GM18499 (cell line): Measurements from ENCODE around the gene EXOSC7.
A peak's percentile ranks its signal among the peaks of the same experiment; 100 is the strongest.
"Not testable (repeated sequence)": the region's sequence is repeated elsewhere in the genome, so short reads cannot be mapped to it uniquely, and the experiment has no call there.

Source experiments
- ATAC-seq: cut with Tn5 transposase; IDR thresholded peaks from one replicate; pipeline ENCODE4 v1.9.1; 2021; ENCODE audit warnings: moderate number of reproducible peaks; ENCODE audit not compliant: insufficient read depth, unreplicated experiment

Gene EXOSC7

DNA sequence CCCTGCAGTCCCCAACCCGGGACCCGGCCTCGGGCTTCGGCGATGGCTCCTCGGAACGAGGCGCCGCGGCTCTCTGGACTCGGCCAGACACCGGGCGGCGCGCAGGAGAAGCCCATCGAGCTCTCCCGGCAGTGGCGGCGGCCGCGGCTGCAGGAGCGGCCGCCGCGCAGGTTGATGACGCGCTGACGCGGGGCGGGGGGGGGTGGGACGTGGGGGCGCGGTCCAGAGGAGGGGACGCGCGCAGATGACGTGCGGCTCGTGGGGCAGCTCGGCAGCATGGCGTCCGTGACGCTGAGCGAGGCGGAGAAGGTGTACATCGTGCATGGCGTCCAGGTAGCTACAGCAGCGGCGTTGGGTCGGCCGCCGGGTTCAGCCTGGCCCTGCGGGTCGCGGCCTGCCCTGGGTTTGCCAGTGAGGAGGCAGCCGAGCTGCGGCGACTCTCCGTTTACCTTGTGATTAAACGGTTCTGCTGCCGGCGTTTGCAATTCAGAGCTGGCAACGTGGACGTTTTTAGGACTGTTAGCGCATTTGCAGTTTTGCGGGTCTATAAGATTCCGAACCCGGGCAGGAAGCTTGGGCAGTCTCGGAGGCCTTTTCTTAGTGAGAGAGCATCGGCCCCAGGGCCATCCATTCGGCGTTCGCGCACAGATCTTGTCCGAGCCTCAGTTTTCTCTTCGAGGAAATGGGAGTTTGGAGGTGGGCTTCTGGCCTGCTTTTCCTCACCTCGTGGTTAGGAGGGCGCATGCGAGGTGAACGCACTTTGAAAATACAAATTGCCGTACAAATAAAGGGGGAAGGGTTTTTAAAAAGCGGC is at the start of gene EXOSC7, which contains the start of gene ZDHHC3:
TSS of gene EXOSC7 (plus strand) at position 243 of the 814 bp plus-strand sequence. CDS start at position 277, 34 bp downstream.
TSS of gene ZDHHC3 (minus strand) at position 173 of the 814 bp plus-strand sequence. CDS start 16,738 bp downstream, outside the sequence.
- no peak for ATAC-seq

GRCh38 chr3:44926921-44927320 is 49.1 kb upstream of the EXOSC7 start:
- no peak for ATAC-seq

DNA sequence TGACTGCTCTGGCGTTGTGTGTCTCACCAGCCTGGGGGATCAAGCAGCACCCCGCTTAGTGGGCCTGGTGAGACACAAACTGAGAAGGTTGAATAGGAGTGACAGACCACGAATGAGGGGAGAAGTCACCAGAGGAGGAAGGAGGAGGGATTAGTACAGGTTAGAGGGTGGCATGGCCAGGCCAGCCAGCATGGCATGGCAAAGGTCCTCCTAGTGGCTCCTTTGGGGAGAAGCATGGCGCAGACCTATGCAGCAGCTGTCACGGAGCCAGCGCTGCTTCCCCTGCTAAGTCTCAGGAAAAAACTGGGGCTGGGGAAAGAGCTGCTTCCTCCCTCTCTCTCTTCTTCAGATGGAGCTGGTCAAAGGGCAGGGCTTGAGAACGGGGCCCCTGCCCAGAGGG is 48.7 kb upstream of the EXOSC7 start:
- ATAC-seq = no peak

- ATAC-seq = no peak
Observed at GRCh38 chr3:44929782-44930181, 46.3 kb upstream of the EXOSC7 start.

DNA sequence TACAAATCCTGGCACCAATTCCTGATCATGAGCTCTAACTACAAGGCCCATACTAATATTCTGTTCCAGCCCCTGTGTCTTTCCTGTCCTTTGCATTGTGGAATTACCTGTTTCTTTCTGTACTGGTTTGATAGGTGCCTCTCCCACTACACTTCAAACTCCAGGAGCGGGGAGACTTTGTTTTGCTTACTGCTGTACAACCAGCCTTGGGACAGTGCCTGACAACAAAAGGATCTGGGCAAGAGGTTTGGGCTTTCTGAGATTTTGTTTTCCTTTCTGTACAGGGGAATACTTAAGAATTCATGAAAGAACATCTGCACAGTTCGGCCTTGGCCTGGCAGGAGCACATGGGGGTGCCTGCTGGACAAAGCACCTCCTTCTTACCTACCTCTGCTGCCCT is 45.1 kb upstream of the EXOSC7 start:
- no peak for ATAC-seq

DNA sequence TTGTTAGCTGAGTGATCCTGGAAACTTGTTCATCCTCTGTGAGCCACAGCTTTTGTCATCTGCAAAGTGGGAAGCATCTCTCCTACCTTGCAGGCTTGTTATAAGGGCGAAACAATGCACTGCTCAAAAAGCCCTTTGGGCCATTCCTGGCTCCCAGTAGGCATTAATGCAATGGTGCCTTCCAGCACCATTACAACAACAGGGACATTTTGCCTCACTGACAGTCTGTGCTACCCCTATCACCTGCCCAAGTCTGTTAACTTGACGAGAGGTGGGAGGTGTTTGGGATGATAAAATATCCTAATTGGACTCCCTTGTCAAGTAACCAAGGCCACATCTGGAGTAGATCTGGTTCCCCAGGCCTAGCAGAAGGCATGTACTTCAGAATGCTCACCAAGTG is 44.3 kb upstream of the EXOSC7 start:
- ATAC-seq = no peak

- ATAC-seq = no peak
Observed at GRCh38 chr3:44932271-44932670, 43.8 kb upstream of the EXOSC7 start.

- ATAC-seq = no peak
Observed at GRCh38 chr3:44932986-44933944, 42.8 kb upstream of the EXOSC7 start.

DNA sequence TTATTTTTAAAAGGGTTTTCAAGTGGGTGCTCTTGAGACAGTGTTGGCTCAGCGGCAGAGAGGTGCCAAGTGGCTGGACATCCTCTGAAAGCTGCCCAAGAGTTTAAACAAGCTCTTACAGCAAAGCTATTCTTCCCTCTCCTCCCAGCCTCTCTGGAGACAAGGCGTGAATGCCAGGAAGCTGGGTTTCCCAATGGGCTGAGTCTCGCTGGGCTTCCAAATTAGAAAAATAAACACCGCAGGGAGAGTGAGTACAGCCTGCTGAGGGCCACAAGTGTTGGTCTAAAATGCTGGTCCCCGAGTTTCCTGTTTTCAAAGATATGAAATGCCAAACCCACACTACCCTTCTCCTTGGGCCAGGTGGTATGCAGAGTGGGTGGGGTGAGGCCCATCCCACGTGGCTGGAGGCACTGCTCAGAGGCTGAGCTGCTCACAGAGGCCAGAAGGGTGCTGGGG is 36.4 kb upstream of the EXOSC7 start:
- ATAC-seq = no peak

DNA sequence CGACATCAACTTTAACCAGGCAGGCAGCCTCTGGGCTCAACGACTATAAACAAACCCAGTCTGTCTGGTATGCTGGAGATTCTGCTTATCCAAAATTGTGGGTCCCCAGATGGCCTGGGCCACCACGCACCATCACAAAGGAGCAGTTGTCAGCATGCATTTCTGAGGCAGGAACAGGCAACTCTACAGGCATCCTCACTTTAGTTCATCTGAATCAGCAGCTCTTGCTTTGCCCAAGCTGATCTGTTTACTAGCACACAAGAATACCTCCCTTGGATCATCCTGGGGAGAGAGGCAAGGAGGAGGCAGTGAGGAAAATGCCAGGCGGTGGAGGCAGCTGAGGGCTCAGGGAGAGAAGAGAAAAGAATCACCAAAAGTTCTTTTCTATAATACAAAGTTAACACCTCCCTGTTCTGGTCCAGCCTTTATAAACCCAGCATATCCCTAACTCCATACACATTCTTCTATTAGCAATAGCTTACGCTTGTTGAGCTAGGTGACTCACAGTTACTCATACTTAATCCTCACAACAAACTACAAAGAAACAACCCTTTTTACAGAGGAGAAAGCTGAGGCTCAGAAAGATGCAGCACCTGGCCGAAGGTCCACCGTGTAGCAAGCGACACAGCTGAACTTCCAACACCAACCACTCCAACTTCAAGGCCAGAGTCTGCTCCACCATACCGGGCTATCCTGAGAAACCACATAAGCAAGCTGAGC is 33.7 kb upstream of the EXOSC7 start:
- ATAC-seq = no peak

- ATAC-seq = no peak
Observed at GRCh38 chr3:44948239-44948638, 27.8 kb upstream of the EXOSC7 start.

- not testable (repeated sequence) for ATAC-seq
Observed at GRCh38 chr3:44949770-44950169, 26.3 kb upstream of the EXOSC7 start.

GRCh38 chr3:44950275-44950734 is 25.7 kb upstream of the EXOSC7 start:
- no peak for ATAC-seq

- ATAC-seq = no peak
Observed at GRCh38 chr3:44952689-44953088, 23.4 kb upstream of the EXOSC7 start.

GRCh38 chr3:44954304-44954703 is 21.7 kb upstream of the EXOSC7 start:
- no peak for ATAC-seq

DNA sequence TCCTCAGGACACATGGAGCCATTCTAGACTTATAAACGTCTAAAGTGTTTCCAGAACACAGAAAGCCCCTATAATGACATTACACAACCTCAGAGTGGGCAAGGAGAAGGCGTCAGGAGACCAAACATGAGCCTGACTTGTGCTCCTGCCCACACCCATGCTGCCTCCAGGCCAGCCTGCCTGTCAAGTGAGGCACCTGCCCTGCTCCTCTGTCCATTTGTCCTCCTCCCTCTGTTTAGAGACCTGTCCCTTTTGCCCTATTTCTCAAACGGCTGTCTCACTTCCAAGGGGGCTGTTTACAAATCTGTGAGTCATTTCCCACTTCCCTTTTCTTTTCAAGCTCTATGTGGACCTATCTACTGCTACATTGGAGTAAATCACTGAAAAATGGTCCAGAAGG is 21.1 kb upstream of the EXOSC7 start:
- ATAC-seq = peak; percentile 70

- ATAC-seq = no peak
Observed at GRCh38 chr3:44955917-44956316, 20.1 kb upstream of the EXOSC7 start.

- no peak for ATAC-seq
Observed at GRCh38 chr3:44957986-44958385, 18.1 kb upstream of the EXOSC7 start.

DNA sequence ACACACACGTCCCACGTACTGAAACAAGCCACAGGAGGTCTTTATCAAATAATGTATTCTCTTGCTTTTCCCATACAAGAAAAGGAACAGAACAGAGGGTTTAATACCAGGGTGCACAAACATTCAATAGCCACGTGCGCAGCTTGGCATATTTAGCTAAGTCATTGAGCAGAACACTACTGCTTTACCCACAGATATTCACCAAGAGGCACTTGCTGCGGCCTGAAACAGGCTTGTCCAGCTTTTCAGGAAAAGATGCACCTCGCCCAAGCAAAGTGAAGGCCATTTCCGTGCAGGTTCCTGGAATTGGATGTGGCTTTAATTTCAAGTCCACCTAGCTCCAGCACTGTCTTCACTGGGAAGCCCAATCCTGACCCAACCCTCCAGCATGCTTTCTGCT is 17.7 kb upstream of the EXOSC7 start:
- no peak for ATAC-seq

GRCh38 chr3:44960387-44961026 is 15.5 kb upstream of the EXOSC7 start:
- ATAC-seq = no peak
